ENCODE measurements around the gene H2BK1.

GRCh38 chr7:151168787-151169162 lies 41.5 kb downstream of the H2BK1 start:
- TF ChIP-seq GATA2 (IDR thresholded peaks at IDR 0.05; ENCODE audit: low read depth, low read length) (no peak), GATA3 (IDR thresholded peaks at IDR 0.05; ENCODE audit: low read depth, low read length) (no peak)

Data from SH-SY5Y (cell line).